ENCODE results near the gene IP6K3.

Gene IP6K3

GRCh38 chr6:33739571-33739970 lies 7.1 kb downstream of the IP6K3 start:
- DNase-seq (ENCODE audit: low read depth): no peak
- TF ChIP-seq MYC (IDR thresholded peaks at IDR 0.05; ENCODE audit: low read depth, low read length) (no peak), CTCF (IDR thresholded peaks at IDR 0.05; ENCODE audit: low read depth, low read length) (no peak), MAX (IDR thresholded peaks at IDR 0.05; ENCODE audit: low read depth, low read length) (no peak), POLR2A (IDR thresholded peaks at IDR 0.05; ENCODE audit: extremely low read depth, insufficient read length) (no peak)
- no peak overlapping the region for H3K4me3 ChIP-seq (ENCODE audit: low read depth, low read length)

- TF ChIP-seq MAX (IDR thresholded peaks at IDR 0.05; ENCODE audit: low read depth, low read length) (no peak), MYC (IDR thresholded peaks at IDR 0.05; ENCODE audit: low read depth, low read length) (no peak), CTCF (IDR thresholded peaks at IDR 0.05; ENCODE audit: low read depth, low read length) (no peak)
- no peak for DNase-seq (ENCODE audit: low read depth)
- no peak overlapping the region for H3K4me3 ChIP-seq (ENCODE audit: low read depth, low read length)
These were observed 7.8 kb downstream of the IP6K3 start for GRCh38 chr6:33738879-33739278.

DNA sequence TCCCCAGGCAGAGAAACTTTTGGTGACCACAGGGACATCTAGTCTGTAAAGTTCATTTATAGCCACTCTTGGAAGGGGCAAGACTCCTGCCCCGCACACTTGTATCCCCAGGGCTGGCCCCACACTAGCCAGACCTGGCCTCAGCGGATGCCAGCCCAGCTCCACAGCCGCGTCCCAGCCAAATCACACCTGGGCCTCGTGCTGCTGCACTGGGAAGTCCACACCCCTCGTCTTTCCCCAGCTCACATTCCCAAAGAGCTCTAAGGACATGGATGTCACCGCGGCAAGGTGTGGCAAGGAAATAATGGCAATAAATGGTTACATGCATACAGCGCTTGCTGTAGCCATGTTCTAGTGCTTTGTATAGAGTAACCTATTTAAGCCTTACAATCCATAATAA lies 8.6 kb downstream of the IP6K3 start:
- DNase-seq (ENCODE audit: low read depth): no peak
- no peak overlapping the region for H3K4me3 ChIP-seq (ENCODE audit: low read depth, low read length)
- TF ChIP-seq POLR2A (IDR thresholded peaks at IDR 0.05; ENCODE audit: extremely low read depth, insufficient read length): no peak
- TF ChIP-seq MAX (IDR thresholded peaks at IDR 0.05; ENCODE audit: low read depth, low read length): no peak
- TF ChIP-seq MYC (IDR thresholded peaks at IDR 0.05; ENCODE audit: low read depth, low read length): no peak
- TF ChIP-seq CTCF (IDR thresholded peaks at IDR 0.05; ENCODE audit: low read depth, low read length): no peak

DNA sequence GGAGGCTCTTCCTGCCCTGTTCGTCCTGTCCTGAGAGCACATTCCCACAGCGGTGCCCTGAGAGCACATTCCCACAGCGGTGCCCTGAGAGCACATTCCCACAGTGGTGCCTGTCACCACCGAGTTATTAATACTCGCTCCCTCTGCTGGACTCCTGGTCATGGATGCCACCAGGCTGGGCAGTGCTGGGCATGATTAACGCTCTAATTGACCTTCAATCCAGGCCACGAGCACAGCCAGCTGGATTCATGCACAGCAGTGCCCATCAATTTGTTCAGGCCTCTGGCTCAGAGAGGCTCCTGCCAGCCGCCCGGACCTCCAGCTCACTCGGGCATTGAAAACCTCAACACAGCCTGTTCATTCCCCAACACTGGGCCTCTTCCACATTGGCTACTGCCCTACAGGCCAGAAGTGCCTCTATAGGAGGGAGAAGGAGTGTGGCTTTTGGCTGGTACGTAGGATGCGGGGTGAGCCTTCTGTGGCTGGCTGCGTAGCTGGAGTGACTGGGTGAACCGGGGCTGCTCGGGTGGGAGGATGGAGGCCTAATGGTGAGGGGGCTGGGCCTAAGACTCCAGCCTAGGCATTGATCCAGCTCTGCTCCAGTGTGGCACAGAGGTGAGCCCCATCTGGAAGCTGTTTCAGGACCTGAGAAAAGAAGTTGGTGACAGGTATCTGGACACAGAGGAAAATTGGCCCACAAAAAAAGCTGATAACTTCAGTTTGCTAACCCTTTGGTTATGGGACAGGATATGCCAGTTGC lies 9.3 kb downstream of the IP6K3 start:
- TF ChIP-seq MYC (IDR thresholded peaks at IDR 0.05; ENCODE audit: low read depth, low read length): no peak
- TF ChIP-seq POLR2A (IDR thresholded peaks at IDR 0.05; ENCODE audit: extremely low read depth, insufficient read length): no peak
- no peak for TF ChIP-seq MAX (IDR thresholded peaks at IDR 0.05; ENCODE audit: low read depth, low read length)
- TF ChIP-seq CTCF (IDR thresholded peaks at IDR 0.05; ENCODE audit: low read depth, low read length): no peak
- no peak for DNase-seq (ENCODE audit: low read depth)

DNA sequence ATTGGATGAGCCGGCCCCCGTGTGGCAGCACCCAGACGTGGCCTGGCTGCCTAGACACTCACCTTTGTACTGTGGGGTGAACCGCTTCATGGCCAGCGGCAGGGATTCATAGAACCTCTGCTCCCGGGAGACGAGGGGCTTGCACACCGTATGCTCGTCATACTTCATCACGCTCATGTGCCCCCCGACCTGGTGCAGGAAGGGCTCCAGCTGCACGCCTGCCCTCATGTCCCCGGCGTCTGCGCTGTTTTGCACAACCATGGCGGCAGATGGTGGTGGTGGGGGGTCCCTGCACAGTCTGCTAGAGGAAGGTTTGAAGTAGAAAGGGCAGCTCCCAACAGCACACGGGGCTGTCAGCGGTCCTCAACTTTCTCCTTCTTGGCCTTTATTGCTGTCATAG lies 11.5 kb downstream of the IP6K3 start:
- TF ChIP-seq MYC (IDR thresholded peaks at IDR 0.05; ENCODE audit: low read depth, low read length) (no peak), POLR2A (IDR thresholded peaks at IDR 0.05; ENCODE audit: extremely low read depth, insufficient read length) (no peak), MAX (IDR thresholded peaks at IDR 0.05; ENCODE audit: low read depth, low read length) (no peak), CTCF (IDR thresholded peaks at IDR 0.05; ENCODE audit: low read depth, low read length) (no peak)
- no peak for DNase-seq (ENCODE audit: low read depth)
- no peak overlapping the region for H3K4me3 ChIP-seq (ENCODE audit: low read depth, low read length)

More for the DNA sequence above, 9.3 kb downstream of the IP6K3 start:
- no peak overlapping the region for H3K4me3 ChIP-seq (ENCODE audit: low read depth, low read length)
